Measurements from ENCODE around the gene OR2L8.

The OR2L8 gene

DNA sequence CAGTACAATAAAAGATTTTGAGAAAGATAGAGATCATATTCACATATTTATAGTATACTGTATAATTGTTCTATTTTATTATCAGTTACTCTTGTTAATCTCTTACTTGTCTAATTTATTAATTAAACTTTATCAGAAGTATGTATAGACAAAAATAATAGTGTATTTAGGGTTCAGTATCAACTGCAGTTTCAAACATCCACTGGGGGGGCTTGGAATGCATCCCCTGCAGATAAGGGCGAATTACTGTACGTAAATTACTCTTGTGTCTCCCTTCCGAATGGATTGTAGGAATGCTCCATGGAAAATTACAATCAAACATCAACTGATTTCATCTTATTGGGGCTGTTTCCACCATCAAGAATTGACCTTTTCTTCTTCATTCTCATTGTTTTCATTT, at the start of gene OR2L8:
Gene OR2L8 (plus strand): TSS at position 301 of the 400 bp plus-strand sequence. CDS start 0 bp downstream, at position 301.
- DNase-seq, result no peak

GRCh38 chr1:247904122-247904521, 44.5 kb upstream of the OR2L8 start:
- no peak for DNase-seq

DNA sequence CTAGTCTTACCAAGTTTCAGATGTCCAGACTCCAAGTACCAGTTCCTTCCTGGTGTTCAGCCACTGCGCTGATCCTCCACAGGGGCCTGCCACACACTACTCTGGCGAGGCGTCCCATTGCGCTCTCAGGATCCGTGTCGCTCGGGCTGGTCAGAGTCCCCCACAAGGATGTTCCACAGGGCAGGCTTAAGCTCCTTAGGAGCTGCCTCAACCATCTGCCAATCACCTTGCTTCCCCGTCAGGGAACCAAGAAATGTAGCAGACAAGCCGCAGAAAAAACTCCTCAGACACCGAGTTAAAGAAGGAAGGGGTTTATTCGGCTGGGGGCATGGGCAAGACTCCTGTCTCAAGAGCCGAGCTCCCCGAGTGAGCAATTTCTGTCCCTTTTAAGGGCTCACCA, 43.5 kb upstream of the OR2L8 start:
- DNase-seq, result no peak

DNA sequence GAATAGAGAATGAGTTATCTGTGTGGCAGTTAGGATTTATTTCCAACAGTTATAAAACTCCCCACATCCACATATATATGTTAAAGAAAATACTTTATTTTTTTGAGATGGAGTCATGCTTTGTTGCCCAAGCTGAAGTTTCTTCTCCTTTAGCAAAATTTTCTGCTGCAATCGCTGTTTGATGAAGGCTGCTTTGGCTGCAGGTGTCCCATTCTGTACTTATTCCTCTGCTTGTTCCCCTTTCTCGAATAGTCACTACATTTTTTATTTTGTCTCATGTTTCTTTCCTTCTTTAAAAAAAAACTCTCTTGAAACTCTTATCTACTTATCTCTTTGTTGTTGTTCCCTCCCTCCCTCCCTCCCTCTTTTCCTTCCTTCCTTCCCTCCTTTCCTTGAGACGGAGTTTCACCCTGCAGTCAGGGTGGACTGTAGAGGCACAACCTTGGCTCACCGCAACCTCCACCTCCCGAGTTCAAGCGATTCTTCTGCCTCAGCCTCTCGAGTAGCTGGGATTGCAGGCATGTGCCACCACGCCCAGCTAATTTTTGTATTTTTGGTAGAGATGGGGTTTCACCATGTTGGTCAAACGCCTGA, 42.7 kb upstream of the OR2L8 start:
- DNase-seq, result no peak

- peak; percentile 78 for DNase-seq
Measured at GRCh38 chr1:247906504-247907047, 42.1 kb upstream of the OR2L8 start.

DNA sequence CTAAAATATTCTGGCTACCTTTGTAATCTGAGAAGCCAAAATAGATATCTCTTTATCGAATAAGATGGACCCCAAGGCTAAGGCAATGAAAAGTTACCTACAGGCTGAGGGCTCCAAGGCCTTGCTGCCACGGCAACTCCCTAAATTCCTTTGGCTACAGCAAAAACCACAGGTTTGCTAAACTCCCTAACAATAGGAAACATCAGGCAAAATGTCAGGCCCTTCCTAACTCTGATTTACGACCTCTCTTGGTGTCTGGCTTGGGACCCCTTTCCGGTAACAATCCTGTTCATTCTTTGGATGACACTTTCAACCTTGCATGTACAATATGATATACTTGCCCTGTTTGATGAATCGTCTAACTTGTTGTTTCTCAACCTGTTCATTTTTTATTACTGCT, 39.9 kb upstream of the OR2L8 start:
- DNase-seq, result no peak

DNA sequence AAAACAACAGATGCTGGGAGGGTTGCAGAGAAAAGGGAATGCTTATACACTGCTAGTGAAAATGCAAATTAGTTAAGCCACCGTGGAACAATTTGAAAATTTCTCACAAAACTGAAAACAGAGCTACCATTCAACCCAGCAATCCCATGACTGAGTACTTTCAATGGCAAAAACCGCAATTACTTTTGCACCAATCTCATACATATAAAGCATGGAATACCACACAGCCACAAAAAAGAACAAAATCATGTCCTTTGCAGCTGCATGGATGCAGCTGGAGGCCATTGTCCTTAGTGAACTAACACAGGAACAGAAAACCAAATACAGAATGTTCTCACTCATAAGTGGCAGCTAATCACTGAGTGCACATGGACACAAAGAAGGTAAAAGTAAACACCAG, 34.9 kb upstream of the OR2L8 start:
- DNase-seq, result no peak

GRCh38 chr1:247914941-247915662, 33.6 kb upstream of the OR2L8 start:
- DNase-seq, result no peak

DNA sequence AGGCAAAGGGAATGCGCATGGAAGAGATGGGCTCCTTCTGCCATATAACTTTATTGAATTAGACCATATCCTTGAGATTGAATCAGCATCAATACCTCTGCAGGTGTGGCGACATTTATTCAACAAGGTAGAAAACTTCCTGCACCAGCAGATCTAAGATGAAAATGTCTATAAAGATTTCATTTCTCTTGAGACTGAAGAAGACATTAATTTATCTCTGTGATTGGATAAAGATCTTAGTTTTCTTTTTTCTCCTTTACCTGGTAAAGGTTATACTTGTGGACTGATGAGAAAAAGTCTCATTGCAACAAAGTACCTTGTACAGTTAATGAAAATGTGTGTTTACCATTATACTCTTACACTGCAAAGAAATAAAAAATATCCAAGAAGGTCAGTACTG, 28.7 kb upstream of the OR2L8 start, which contains the start of gene OR2T8:
Gene OR2T8 (plus strand): TSS at position 301 of the 400 bp plus-strand sequence. CDS start 766 bp downstream, outside the sequence.
- DNase-seq, result no peak

DNA sequence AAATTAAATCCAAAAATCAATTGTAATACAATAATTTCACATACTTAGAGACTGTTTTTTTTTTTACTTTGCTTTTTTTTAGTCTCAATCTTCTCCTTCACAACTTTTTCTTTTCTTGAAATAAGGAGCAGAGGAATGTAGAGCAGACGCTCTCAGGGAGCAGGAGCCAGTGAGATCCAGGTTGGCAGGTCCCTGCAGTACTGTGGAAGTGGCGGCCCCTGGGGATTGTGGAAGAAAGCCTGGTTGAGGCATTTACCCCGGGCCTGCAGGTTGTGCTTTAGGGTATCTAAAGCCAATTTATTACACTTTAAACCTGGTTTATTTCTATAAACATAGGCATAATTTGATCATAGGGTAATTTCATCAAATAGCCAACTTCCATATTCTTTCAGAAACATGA, 24.7 kb upstream of the OR2L8 start:
- no peak for DNase-seq

- DNase-seq, result no peak
Measured at GRCh38 chr1:247924868-247925267, 23.8 kb upstream of the OR2L8 start, which contains the start of gene OR2AJ1. Gene OR2AJ1 (plus strand): TSS chr1:247924889. CDS start chr1:247933769, 8,880 bp downstream.

DNA sequence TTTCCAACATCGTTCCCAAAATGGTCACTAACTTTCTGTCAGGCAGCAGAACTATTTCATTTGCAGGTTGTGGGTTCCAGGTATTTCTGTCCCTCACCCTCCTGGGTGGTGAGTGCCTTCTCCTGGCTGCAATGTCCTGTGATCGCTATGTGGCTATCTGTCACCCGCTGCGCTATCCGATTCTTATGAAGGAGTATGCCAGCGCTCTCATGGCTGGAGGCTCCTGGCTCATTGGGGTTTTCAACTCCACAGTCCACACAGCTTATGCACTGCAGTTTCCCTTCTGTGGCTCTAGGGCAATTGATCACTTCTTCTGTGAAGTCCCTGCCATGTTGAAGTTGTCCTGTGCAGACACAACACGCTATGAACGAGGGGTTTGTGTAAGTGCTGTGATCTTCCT, 14.7 kb upstream of the OR2L8 start:
- no peak for DNase-seq

- DNase-seq, result no peak
Measured at GRCh38 chr1:247935781-247936180, 12.9 kb upstream of the OR2L8 start.

DNA sequence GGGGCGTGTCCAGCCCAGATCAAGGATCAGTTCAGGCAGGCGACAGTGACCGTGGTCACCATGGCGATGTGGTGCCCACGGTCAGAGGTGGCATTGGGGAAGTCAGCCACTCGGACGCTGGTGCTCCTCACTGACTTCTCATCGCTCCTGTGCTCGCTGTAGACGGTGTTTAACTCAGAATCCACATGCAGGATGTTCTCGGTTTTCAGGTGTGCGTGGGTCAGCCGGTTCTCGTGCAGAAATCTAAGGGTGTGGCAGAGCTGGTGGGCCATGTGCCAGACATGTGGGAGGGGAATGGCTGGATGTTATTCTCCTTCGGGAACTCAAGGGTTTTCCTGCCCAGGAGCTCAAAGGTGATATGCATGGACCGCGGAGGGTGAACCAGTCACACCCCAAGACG, 12.2 kb upstream of the OR2L8 start:
- no peak for DNase-seq

- peak; percentile 44 for DNase-seq
Measured at GRCh38 chr1:247936965-247937734, 11.5 kb upstream of the OR2L8 start.

GRCh38 chr1:247942624-247943023, 6.0 kb upstream of the OR2L8 start:
- no peak for DNase-seq

- DNase-seq, result no peak
Measured at GRCh38 chr1:247953408-247953807, 4.8 kb downstream of the OR2L8 start.

DNA sequence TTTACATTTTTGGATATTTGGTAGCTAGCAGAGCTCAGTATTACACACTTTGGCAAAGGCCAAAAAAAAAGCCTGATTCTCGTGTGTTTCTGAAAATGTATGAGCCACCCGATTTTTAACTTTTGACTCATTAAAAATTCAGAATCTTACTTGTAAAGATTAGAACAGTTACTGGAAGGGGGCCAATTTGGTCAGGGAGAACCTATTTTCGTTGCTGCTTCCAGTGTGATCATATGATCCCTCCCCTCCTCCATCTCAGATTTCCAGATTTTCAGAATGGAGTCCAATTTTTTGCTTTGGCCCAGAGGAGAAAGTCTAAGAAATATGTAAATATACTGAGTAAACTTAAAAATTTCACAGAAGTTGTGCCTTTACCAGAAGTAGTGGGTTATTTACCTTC, 13.1 kb downstream of the OR2L8 start:
- DNase-seq, result no peak

- DNase-seq, result no peak
Measured at GRCh38 chr1:247962911-247963588, 14.4 kb downstream of the OR2L8 start.

DNA sequence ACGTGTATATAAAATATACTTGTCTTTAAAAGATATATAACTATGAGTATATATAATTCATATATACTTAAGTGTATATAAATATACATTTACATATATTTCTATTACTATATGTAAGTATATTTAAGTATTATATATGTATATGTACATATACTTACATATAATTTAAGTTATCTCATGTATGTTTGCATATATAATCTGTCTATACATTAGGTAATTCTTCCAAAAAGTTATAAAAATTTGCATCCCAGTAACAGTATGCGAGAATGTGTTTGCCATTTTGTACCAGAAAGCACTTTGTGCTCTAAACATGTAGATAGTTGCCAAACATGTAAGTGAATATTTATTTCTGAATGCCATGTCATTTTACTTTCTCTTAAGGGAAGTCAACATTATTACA, 16.3 kb downstream of the OR2L8 start, which contains the start of gene OR2AK2:
Gene OR2AK2 (plus strand): TSS at position 301 of the 400 bp plus-strand sequence. CDS start 144 bp downstream, outside the sequence.
- DNase-seq, result no peak

- DNase-seq, result no peak
Measured at GRCh38 chr1:247966532-247967204, 18.0 kb downstream of the OR2L8 start.

DNA sequence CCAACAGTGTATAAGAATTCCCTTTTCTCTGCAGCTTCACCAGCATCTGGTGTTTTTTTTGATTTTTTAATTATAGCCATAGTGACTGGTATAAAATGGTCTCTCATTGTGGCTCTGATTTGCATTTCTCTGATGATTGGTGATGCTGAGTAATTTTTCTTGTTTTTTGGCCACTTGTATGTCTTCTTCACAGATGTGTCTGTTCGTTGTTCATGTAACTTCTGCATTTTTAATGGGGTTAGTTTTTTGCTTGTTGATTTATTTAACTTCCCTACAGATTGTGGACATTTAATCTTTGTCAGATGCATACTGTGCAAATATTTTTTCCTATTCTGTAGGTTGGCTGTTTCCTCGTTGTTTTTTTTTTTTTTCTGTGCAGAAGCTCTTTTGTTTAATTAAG, 44.3 kb downstream of the OR2L8 start:
- no peak for DNase-seq
